SW480 (cell line): ENCODE results near the gene ENOX1.

ENCODE experiments used
- DNase-seq: peaks from one replicate; pipeline ENCODE4 v3.0.0-alpha.2; 2016; ENCODE audit warnings: low spot score

ENOX1 gene

GRCh38 chr13:43744261-43745031 lies 42.3 kb downstream of the ENOX1 start:
- DNase-seq = no peak

- no peak for DNase-seq
Observed at GRCh38 chr13:43742911-43743310, 43.9 kb downstream of the ENOX1 start.

GRCh38 chr13:43737392-43737923 lies 49.3 kb downstream of the ENOX1 start:
- no peak for DNase-seq

GRCh38 chr13:43732726-43733125 lies 54.0 kb downstream of the ENOX1 start:
- no peak for DNase-seq

GRCh38 chr13:43731296-43731695 lies 55.5 kb downstream of the ENOX1 start:
- no peak for DNase-seq

GRCh38 chr13:43730642-43731041 lies 56.1 kb downstream of the ENOX1 start:
- no peak for DNase-seq

- no peak for DNase-seq
Observed at GRCh38 chr13:43728421-43728820, 58.4 kb downstream of the ENOX1 start.

GRCh38 chr13:43727856-43728255 lies 58.9 kb downstream of the ENOX1 start:
- DNase-seq = no peak

GRCh38 chr13:43725460-43725859 lies 61.3 kb downstream of the ENOX1 start:
- DNase-seq = no peak

GRCh38 chr13:43720780-43721397 lies 65.9 kb downstream of the ENOX1 start:
- no peak for DNase-seq

GRCh38 chr13:43698758-43699157 lies 88.0 kb downstream of the ENOX1 start:
- DNase-seq = no peak

GRCh38 chr13:43698009-43698408 lies 88.8 kb downstream of the ENOX1 start:
- no peak for DNase-seq

- DNase-seq = no peak
Observed at GRCh38 chr13:43697323-43697722, 89.4 kb downstream of the ENOX1 start.

- DNase-seq = no peak
Observed at GRCh38 chr13:43694146-43694664, 92.6 kb downstream of the ENOX1 start.

GRCh38 chr13:43693639-43694038 lies 93.1 kb downstream of the ENOX1 start:
- DNase-seq = no peak

GRCh38 chr13:43688227-43688907 lies 98.4 kb downstream of the ENOX1 start:
- DNase-seq = no peak

GRCh38 chr13:43687038-43687437 lies 99.7 kb downstream of the ENOX1 start:
- DNase-seq = no peak

GRCh38 chr13:43686557-43686956 lies 100.2 kb downstream of the ENOX1 start:
- DNase-seq = peak; percentile 12

- DNase-seq = no peak
Observed at GRCh38 chr13:43684963-43685725, 101.6 kb downstream of the ENOX1 start.

- no peak for DNase-seq
Observed at GRCh38 chr13:43682701-43683100, 104.1 kb downstream of the ENOX1 start.

GRCh38 chr13:43676320-43676719 lies 110.5 kb downstream of the ENOX1 start:
- no peak for DNase-seq

- no peak for DNase-seq
Observed at GRCh38 chr13:43675577-43675976, 111.2 kb downstream of the ENOX1 start.
